ENCODE measurements around the gene CYSTM1. TPM values are rescaled to one million over a fixed set of nuclear protein-coding genes. Genes with fewer than 3 reads are reported as not detected.
A peak's percentile ranks its signal among the peaks of the same experiment; 100 is the strongest.

Gene CYSTM1
- total and polyA plus RNA-seq, 7 donors = 23.8 to 597 (median 51.7) TPM

- H3K9me3 ChIP-seq = no peaks in the 10 kb centered on the region
- TF ChIP-seq EP300 (IDR thresholded peaks at IDR 0.05) = no peak
- TF ChIP-seq CTCF (IDR thresholded peaks at IDR 0.05) = peak in 3 of 4 experiments; percentile 59 to 64 (median 63)
- peak in 3 of 4 donors; percentile 44 to 59 (median 51) for TF ChIP-seq POLR2AphosphoS5 (IDR thresholded peaks at IDR 0.05)
- intact Hi-C loops (cut with DNase I) = loop anchor here (5.0 to 10.0 kb wide), 3 partner anchors 63 to 465 kb away; partner anchors contain the start of genes CYSTM1, SRA1 and ZMAT2
- no peaks in the 10 kb centered on the region for H3K27me3 ChIP-seq
- no peak overlapping the region for H3K4me3 ChIP-seq
- peak overlapping the region; percentile 67 to 91 (median 82) for H3K27ac ChIP-seq
- 49 to 57% methylated on average over 11 of the region's 11 CpGs for WGBS, 2 donors
- peaks cover 0 to 61% (median 53%) of the 10 kb centered on the region in 4 donors for H3K4me1 ChIP-seq
- H3K36me3 ChIP-seq = peaks cover 0 to 2% (median 0%) of the 10 kb centered on the region in 4 donors
- DNase-seq = peak; percentile 81
Observed at GRCh38 chr5:140239939-140240700, 65.1 kb downstream of the CYSTM1 start.

GRCh38 chr5:140240987-140241706, 66.2 kb downstream of the CYSTM1 start:
- peaks cover 0 to 8% (median 0%) of the 10 kb centered on the region in 4 donors for H3K36me3 ChIP-seq
- H3K27me3 ChIP-seq = no peaks in the 10 kb centered on the region
- H3K4me3 ChIP-seq = no peak overlapping the region
- peak; percentile 51 to 86 (median 76) for TF ChIP-seq POLR2AphosphoS5 (IDR thresholded peaks at IDR 0.05)
- TF ChIP-seq EP300 (IDR thresholded peaks at IDR 0.05) = peak in 2 of 4 donors; percentile 61 to 71
- TF ChIP-seq CTCF (IDR thresholded peaks at IDR 0.05) = no peak
- TF ChIP-seq POLR2A (IDR thresholded peaks at IDR 0.05) = no peak
- H3K4me1 ChIP-seq = peaks cover 0 to 71% (median 63%) of the 10 kb centered on the region in 4 donors
- DNase-seq = peak; percentile 97
- intact Hi-C loops (cut with DNase I) = loop anchor here (5.0 to 10.0 kb wide), 3 partner anchors 64 to 464 kb away; partner anchors contain the start of genes CYSTM1, SRA1 and ZMAT2
- H3K27ac ChIP-seq = peak overlapping the region; percentile 67 to 91 (median 82)
- H3K9me3 ChIP-seq = no peaks in the 10 kb centered on the region
- 11 to 51% methylated on average over 9 of the region's 9 CpGs for WGBS, 2 donors

- H3K4me1 ChIP-seq = peaks cover 0 to 80% (median 73%) of the 10 kb centered on the region in 4 donors
- H3K27ac ChIP-seq = peak overlapping the region; percentile 67 to 91 (median 82)
- H3K9me3 ChIP-seq = no peaks in the 10 kb centered on the region
Observed at GRCh38 chr5:140242099-140242498, 67.1 kb downstream of the CYSTM1 start.

More at GRCh38 chr5:140242099-140242498, 67.1 kb downstream of the CYSTM1 start:
- Histone ChIP-seq H3K4me3 (no peak overlapping the region), H3K36me3 (peaks cover 0 to 8% (median 0%) of the 10 kb centered on the region in 4 donors), H3K27me3 (no peaks in the 10 kb centered on the region)
- WGBS, 2 donors = 74 to 86% methylated on average over 5 of the region's 5 CpGs
- DNase-seq = no peak
- TF ChIP-seq CTCF (IDR thresholded peaks at IDR 0.05) (no peak), POLR2A (IDR thresholded peaks at IDR 0.05) (no peak), EP300 (IDR thresholded peaks at IDR 0.05) (no peak), POLR2AphosphoS5 (IDR thresholded peaks at IDR 0.05) (no peak)
- intact Hi-C loops (cut with DNase I) = loop anchor here (2.0 to 10.0 kb wide), 4 partner anchors 61 to 463 kb away; partner anchors contain the start of genes CYSTM1, PFDN1, SRA1 and ZMAT2

All from sigmoid colon (tissue), 7 donors.